Epithelial cell of proximal tubule (primary cell): ENCODE data around the gene CTAG1B. TPM values are rescaled to one million over a fixed set of nuclear protein-coding genes. Genes with fewer than 3 reads are reported as not detected.
"Not testable (repeated sequence)": the region's sequence is repeated elsewhere in the genome, so short reads cannot be mapped to it uniquely, and the experiment has no call there.

Experiments used
- DNase-seq: peaks from one replicate; pipeline ENCODE4 v3.0.0-alpha.2; 2011; ENCODE audit warnings: low read depth
- H3K4me3 ChIP-seq: 2 replicates; pipeline ENCODE4 v1.5.1; 2011; ENCODE audit warnings: low read depth, mild to moderate bottlenecking, low read length
- total RNA-seq: library from RNA; depleted of rRNA; stranded (reverse); fragments of >200 nt; gene quantifications from 2 replicates; pipeline ENCODE4 v1.2.3, GENCODE V29; 2015
- TF ChIP-seq, protein P1 (sequence below): conservative IDR thresholded peaks from 2 replicates; pipeline ENCODE4 v1.5.1; 2012; ENCODE audit warnings: low read depth, mild to moderate bottlenecking, low read length

CTAG1B gene
- not detected in 2 replicates for total RNA-seq

DNA sequence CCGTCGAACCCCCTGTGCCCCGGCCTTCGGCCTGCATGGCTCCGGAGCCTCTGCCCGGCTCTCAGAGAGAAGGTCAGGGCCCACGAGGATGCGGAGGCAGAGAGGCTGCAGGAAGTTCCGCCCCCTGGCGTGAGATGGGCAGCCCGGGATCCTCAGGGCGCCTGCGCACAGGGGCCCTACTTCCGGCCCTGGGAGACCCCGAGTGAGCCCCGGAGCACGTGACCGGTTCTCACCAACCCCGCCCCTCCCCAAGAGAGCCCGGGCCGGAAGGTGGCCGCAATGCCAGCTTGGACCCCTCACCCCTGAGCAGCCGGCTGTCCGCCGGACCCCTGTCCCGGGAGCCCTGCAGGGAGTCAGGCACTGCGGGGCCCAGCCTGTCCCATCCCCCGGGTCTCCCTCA, at the start of gene CTAG1B:
TSS of gene CTAG1B (minus strand) at position 101 of the 400 bp plus-strand sequence. CDS start at position 37, 64 bp downstream.
- DNase-seq, H3K4me3 ChIP-seq: not testable (repeated sequence)

DNA sequence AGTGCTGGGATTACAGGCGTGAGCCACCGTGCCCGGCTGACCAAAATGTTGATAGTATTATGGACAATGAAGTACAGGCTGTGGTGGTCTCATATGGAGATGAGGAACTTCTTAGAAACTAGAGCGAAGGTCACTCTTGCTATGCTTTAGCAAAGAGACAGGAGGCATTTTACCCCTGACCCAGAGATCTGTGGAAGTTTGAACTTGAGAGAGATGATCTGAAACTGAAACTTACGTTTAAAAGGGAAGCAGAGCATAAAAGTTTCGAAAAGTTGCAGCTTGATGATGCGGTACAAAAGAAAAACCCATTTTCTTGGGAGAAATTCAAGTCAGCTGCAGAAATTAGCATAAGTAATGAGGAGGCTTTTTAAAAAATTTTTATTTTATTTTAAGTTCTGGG, 42.8 kb upstream of the CTAG1B start:
- DNase-seq, result no peak
- TF ChIP-seq, protein P1, sequence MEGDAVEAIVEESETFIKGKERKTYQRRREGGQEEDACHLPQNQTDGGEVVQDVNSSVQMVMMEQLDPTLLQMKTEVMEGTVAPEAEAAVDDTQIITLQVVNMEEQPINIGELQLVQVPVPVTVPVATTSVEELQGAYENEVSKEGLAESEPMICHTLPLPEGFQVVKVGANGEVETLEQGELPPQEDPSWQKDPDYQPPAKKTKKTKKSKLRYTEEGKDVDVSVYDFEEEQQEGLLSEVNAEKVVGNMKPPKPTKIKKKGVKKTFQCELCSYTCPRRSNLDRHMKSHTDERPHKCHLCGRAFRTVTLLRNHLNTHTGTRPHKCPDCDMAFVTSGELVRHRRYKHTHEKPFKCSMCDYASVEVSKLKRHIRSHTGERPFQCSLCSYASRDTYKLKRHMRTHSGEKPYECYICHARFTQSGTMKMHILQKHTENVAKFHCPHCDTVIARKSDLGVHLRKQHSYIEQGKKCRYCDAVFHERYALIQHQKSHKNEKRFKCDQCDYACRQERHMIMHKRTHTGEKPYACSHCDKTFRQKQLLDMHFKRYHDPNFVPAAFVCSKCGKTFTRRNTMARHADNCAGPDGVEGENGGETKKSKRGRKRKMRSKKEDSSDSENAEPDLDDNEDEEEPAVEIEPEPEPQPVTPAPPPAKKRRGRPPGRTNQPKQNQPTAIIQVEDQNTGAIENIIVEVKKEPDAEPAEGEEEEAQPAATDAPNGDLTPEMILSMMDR, result no peak
- H3K4me3 ChIP-seq, result no peak overlapping the region

DNA sequence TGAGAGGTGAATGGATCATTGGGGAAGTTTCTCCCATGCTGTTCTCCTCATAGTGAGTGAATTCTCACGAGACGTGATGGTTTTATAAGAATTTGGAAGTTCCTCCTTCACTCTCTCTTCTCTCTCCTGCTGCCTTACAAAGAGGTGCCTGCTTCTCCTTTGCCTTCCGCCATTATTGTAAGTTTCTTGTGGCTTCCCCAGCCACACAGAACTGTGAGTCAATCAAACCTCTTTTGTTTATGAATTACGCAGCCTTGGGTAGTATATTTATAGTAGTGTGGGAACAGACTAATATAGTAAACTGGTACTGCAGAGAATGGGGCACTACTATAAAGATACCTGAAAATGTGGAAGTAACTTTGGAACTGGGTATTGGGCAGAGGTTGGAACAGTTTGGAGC, 42.1 kb upstream of the CTAG1B start:
- no peak overlapping the region for H3K4me3 ChIP-seq
- no peak for DNase-seq
- TF ChIP-seq, protein P1, result no peak

DNA sequence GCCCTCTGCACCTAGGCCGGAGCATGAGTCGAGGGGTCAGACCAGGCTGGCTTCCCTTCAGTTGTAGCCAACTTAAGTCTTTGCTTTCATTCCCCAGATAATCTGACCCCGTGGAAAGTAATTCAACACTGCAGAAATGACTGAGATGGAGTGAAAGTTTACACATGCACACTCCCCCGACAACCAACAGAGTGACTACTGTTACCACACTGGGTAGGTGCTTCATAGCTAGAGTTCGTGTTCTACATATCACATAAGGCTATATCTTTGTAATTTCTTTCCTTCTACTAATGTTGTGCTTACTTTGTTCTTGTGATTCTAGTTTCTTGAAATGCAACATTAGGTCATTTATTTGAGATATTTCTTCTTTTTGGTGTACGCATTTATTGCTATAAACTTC, 41.5 kb upstream of the CTAG1B start:
- TF ChIP-seq, protein P1, result no peak
- no peak for DNase-seq
- H3K4me3 ChIP-seq, result no peak overlapping the region

- no peak for DNase-seq
- no peak overlapping the region for H3K4me3 ChIP-seq
- TF ChIP-seq, protein P1, result no peak
These were observed 39.9 kb upstream of the CTAG1B start for GRCh38 chrX:154658957-154659356.

DNA sequence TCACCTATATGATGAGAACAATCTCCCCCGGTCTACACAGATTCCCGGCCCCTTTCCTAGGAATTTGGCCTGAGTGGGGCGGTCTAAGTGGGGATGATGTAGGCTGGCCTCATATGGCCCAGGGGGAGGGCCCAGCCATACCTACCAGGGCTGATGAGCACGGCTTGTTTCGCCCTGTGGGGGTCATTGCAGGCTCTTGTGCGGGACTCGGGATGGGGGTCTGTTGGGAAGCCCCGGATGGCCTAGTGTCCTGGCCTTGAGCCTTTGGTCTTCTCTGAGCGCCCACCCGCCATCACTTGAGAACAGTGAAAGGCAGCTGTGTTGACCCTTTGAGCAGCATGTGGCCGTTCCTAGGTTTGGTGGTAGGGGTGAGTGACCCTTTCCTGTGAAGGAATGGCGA, 39.1 kb upstream of the CTAG1B start:
- DNase-seq, result no peak
- H3K4me3 ChIP-seq, result no peak overlapping the region
- TF ChIP-seq, protein P1, result no peak

GRCh38 chrX:154657226-154657805, 38.2 kb upstream of the CTAG1B start:
- H3K4me3 ChIP-seq, result no peak overlapping the region
- TF ChIP-seq, protein P1, result no peak
- DNase-seq, result no peak

DNA sequence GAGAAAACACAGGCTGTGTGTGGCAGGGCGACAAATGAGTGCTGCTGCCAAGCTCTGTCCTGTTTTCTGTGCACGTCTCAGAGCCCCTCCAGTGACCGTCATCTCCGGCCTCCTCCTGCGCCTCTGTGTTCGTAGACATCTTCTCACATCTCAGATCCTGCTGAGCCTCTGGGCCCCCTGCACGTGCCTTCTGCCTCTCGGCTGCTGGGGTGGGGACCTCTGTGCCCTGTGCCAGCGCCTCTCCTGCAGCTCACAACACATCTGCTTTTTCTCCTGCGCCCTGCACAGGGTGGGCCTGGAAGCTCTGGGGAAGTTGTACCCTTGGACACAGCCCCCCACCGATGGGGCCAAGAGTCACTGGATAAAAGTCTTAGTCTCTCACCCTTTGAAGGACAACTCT, 36.7 kb upstream of the CTAG1B start:
- no peak for DNase-seq
- TF ChIP-seq, protein P1, result no peak
- no peak overlapping the region for H3K4me3 ChIP-seq
